Stomach (tissue), 9 donors: ENCODE measurements around the gene COX19. TPM values are rescaled to one million over a fixed set of nuclear protein-coding genes. Genes with fewer than 3 reads are reported as not detected.

Experiments used
- DNase-seq, 2 donors: peaks; one replicate each; pipeline versions ENCODE4 v3.0.0 to v3.0.0-alpha.2; 2013 to 2019
- H3K27ac ChIP-seq, 5 donors: fragments of 200-600 bp in 4 of 5; sonication (generic) in 4 of 5; one replicate each; pipeline ENCODE4 v1.5.1; 2013 to 2019; ENCODE audit warnings: mild to moderate bottlenecking in 1 of 5, moderate library complexity in 1 of 5
- H3K27me3 ChIP-seq, 3 donors: fragments of 200-600 bp; sonication (generic); one replicate each; pipeline ENCODE4 v1.5.1; 2017 to 2019; ENCODE audit warnings: mixed run types in 1 of 3
- H3K36me3 ChIP-seq, 4 donors: fragments of 200-600 bp; sonication (generic); 1 replicate in 3 of 4; 2 replicates in 1 of 4; pipeline ENCODE4 v1.5.1; 2016 to 2019
- H3K4me1 ChIP-seq, 4 donors: fragments of 200-600 bp; sonication (generic); one replicate each; pipeline ENCODE4 v1.5.1; 2016 to 2019
- H3K4me3 ChIP-seq, 4 donors: fragments of 200-600 bp; sonication (generic) in 3 of 4; one replicate each; pipeline ENCODE4 v1.5.1; 2016 to 2019; ENCODE audit warnings: mild to moderate bottlenecking in 1 of 4
- H3K9me3 ChIP-seq, 4 donors: fragments of 200-600 bp; sonication (generic); one replicate each; pipeline ENCODE4 v1.5.1; 2016 to 2019
- EP300 ChIP-seq: sonication (generic); formaldehyde crosslinking; IDR thresholded peaks from one replicate; pipeline ENCODE4 v1.6.1; 2017; ENCODE audit warnings: antibody characterized with exemption
- POLR2A ChIP-seq, 4 donors: fragments of 450-650 bp; IDR thresholded peaks; one replicate each; pipeline ENCODE4 v1.6.1; 2016; ENCODE audit warnings: antibody characterized with exemption in 4 of 4, control low read depth in 2 of 4, mild to moderate bottlenecking in 1 of 4, moderate library complexity in 1 of 4
- POLR2AphosphoS5 ChIP-seq, 3 donors: sonication (generic); formaldehyde crosslinking; IDR thresholded peaks; one replicate each; pipeline ENCODE4 v1.6.1; 2016; ENCODE audit warnings: antibody characterized with exemption in 3 of 3
- WGBS, 5 donors: extraction: QIAGEN DNeasy Blood & Tissue Kit in 3 of 5; methylation state at CpG; one replicate each; pipeline versions ENCODE4 v1.1.5 to v1.1.7; 2013 to 2018; 5-methylcytosine and 5-hydroxymethylcytosine counted together
- intact Hi-C: fragments of 100-400 bp; cut with DNase I; formaldehyde crosslinking; loops from one replicate; pipeline ENCODE4 v1.15.1; 2023; ENCODE audit warnings: low total_unique reads
- polyA plus RNA-seq, 3 donors: library from polyadenylated mRNA; stranded (reverse); fragments of 200-250 nt; gene quantifications; one replicate each; pipeline ENCODE4 v1.2.3, GENCODE V29; 2013
- total RNA-seq, 5 donors: library from RNA; depleted of rRNA; stranded (reverse); fragments of >200 nt; gene quantifications; one replicate each; pipeline versions ENCODE4 v1.1.0 to v1.2.3, GENCODE V29; 2014 to 2016
- TF ChIP-seq, protein P1 (sequence below), 7 experiments: fragments of 450-650 bp in 4 of 7; fragments of 200-600 bp in 3 of 7; sonication (generic) in 3 of 7; IDR thresholded peaks; one replicate each; pipeline ENCODE4 v1.5.1; 2016 to 2019; ENCODE audit warnings: antibody characterized with exemption in 7 of 7, control low read depth in 2 of 7, mild to moderate bottlenecking in 1 of 7
- donor health status: healthy with polysubstance abuse.
- donor health status: Bipolar disorder and iron deficiency.
- donor health status: healthy.

Gene COX19
- total and polyA plus RNA-seq, 8 donors = 2.3 to 26.6 (median 6.6) TPM

DNA sequence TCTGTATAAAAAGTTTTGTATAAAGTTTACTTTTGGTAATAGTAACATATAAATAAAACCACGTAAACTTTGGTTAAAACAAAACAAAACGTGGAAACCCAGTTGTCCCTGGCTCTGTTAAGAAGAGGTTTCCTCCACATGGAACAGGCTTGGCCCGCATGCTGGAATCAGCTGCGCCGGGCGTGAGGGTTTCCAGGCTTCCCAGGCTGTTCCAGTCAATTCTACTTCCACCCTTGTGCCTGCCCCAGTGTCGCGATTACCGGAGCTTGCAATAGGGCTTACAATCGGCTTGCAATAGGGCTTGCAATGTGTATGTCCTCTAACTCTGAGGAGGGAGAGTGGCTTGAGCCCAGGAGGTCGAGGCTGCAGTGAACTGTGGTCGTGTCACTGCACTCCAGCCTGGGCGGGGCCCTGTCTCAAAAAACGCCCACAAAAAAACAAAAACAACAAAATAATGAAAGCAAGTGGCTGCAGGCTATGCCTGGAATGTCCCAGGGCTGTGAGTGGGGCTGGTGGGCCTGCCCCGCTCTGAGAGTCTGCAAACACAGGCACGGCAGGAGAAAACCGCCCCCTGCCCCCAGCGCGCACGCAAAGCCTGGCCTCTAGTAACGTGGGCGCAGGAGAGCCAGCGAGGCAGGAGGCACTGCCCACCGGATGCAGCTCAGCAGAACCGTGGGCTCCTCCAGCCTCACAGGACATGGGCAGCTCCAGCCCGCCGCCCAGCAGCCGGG is 24.0 kb upstream of the COX19 start:
- TF ChIP-seq POLR2AphosphoS5 (IDR thresholded peaks at IDR 0.05) (no peak), EP300 (no peak), POLR2A (IDR thresholded peaks at IDR 0.05) (no peak)
- TF ChIP-seq, protein P1, sequence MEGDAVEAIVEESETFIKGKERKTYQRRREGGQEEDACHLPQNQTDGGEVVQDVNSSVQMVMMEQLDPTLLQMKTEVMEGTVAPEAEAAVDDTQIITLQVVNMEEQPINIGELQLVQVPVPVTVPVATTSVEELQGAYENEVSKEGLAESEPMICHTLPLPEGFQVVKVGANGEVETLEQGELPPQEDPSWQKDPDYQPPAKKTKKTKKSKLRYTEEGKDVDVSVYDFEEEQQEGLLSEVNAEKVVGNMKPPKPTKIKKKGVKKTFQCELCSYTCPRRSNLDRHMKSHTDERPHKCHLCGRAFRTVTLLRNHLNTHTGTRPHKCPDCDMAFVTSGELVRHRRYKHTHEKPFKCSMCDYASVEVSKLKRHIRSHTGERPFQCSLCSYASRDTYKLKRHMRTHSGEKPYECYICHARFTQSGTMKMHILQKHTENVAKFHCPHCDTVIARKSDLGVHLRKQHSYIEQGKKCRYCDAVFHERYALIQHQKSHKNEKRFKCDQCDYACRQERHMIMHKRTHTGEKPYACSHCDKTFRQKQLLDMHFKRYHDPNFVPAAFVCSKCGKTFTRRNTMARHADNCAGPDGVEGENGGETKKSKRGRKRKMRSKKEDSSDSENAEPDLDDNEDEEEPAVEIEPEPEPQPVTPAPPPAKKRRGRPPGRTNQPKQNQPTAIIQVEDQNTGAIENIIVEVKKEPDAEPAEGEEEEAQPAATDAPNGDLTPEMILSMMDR (IDR thresholded peaks at IDR 0.05) = no peak
- no peak overlapping the region for H3K4me3 ChIP-seq
- no peak overlapping the region for H3K27ac ChIP-seq
- H3K27me3 ChIP-seq = no peaks in the 10 kb centered on the region
- whole genome bisulfite sequencing, 5 donors = 65 to 82% (median 77%) methylated on average over 26 to 28 of the region's 28 CpGs
- peaks cover 0 to 71% (median 59%) of the 10 kb centered on the region in 4 donors for H3K36me3 ChIP-seq
- H3K4me1 ChIP-seq = no peaks in the 10 kb centered on the region
- intact Hi-C loops = loop anchor here (5.0 to 10.0 kb wide), 2 partner anchors 63 to 155 kb away; no protein-coding TSS in a partner anchor
- H3K9me3 ChIP-seq = no peaks in the 10 kb centered on the region
- no peak for DNase-seq

DNA sequence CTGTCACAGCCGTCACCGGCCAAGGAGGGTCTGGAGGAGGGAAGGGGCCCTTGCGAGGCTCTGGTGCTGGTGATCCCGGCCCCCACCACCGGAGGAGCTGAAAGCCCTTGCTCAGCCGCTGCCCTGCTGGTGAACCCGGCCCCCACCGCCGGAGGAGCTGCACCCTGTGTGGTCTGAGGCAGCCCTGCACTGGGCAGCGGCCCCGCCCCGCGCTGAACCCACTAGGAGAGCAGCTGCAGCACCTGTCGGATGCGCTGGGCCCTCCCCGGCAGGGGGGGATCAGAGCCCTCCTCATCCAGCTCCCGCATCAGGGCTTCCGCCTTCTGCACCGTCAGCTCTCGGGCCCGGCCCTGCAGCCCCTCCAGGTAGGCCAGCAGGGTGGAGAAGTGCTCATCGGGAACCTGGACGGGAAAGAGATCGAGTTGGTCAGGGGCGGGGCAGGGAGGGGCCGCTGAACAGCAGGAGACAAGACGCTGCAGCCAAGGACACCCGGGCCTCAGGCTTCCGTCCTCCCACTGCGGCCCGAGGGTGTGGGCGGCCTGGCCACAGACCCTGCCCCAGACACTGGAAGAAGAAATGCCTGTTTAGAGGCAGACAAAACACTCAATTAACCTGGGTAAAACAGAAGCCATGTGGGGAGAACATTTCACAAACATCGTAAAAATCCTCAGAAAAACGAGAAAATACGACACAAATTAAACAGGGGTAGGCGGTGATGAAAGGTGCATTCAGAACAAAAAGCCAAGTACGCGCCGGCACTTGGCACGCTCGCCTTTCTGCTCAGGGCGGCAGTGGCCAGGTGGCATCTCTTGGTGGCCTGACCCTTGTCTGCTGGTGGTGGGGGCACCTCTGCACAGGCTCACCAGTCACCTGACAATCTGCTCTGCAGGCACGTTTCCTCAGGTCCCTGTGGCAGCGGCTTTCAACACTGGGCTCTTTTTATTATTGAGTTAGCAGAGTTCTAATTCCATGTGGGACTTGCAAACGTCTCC is 22.4 kb upstream of the COX19 start:
- no peaks in the 10 kb centered on the region for H3K27me3 ChIP-seq
- intact Hi-C loops = loop anchor here (5.0 to 10.0 kb wide), 2 partner anchors 65 to 157 kb away; no protein-coding TSS in a partner anchor
- H3K27ac ChIP-seq = no peak overlapping the region
- TF ChIP-seq, protein P1 (IDR thresholded peaks at IDR 0.05) = no peak
- TF ChIP-seq POLR2AphosphoS5 (IDR thresholded peaks at IDR 0.05) (no peak), POLR2A (IDR thresholded peaks at IDR 0.05) (no peak), EP300 (no peak)
- peaks cover 0 to 65% (median 55%) of the 10 kb centered on the region in 4 donors for H3K36me3 ChIP-seq
- WGBS, 5 donors = 74 to 83% (median 82%) methylated on average over 29 to 45 of the region's 45 CpGs
- peaks cover 0 to 10% (median 10%) of the 10 kb centered on the region in 4 donors for H3K4me1 ChIP-seq
- no peak for DNase-seq
- no peak overlapping the region for H3K4me3 ChIP-seq
- no peaks in the 10 kb centered on the region for H3K9me3 ChIP-seq

DNA sequence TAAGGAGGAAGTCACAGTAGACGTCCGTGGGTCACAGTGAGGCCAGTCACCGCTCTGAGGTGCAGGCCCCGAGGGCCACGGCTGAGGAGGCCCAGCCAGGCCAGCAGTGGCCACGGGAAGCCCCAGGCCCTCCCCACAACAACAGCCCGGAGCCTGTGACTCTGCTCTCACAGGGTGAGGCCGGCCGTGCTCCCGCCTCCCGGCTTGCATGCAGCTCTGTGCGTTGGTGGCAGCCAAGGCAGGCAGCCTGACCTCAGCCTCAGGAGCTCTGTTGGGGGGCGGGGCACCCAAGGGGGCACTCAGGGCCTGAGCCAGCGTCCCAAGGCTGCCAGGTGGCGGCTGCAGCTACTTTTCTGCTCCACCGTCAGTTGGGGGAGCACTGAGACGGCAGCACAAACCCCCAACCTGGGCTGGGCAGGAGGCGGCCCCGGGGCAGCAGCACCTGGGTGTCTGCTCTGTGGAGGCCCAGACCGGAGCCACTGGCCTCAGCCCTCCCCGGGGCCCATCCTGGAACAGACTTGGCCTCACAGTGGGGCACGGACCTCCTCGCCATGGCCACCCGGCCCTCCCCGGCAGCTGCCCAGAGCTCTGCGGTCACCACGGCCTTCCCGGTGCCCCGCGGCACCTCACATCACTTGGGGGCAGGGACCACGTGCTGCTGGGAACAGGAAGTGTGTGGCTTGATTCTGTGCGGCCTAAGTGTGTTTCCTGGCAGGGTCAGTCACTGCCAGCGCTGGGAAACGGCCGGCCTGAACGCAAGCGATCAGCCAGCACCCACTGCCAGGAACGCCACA is 20.9 kb upstream of the COX19 start:
- H3K36me3 ChIP-seq = peaks cover 0 to 64% (median 54%) of the 10 kb centered on the region in 4 donors
- H3K9me3 ChIP-seq = no peaks in the 10 kb centered on the region
- H3K27me3 ChIP-seq = peaks cover 0 to 1% (median 0%) of the 10 kb centered on the region in 3 donors
- H3K27ac ChIP-seq = no peak overlapping the region
- no peak for TF ChIP-seq POLR2A (IDR thresholded peaks at IDR 0.05)
- TF ChIP-seq, protein P1 (IDR thresholded peaks at IDR 0.05) = no peak
- TF ChIP-seq EP300 = no peak
- no peak for TF ChIP-seq POLR2AphosphoS5 (IDR thresholded peaks at IDR 0.05)
- WGBS, 5 donors = 81 to 90% (median 86%) methylated on average over 9 to 38 of the region's 38 CpGs
- peaks cover 0 to 11% (median 10%) of the 10 kb centered on the region in 4 donors for H3K4me1 ChIP-seq
- no peak for DNase-seq
- intact Hi-C loops = loop anchor here (5.0 to 10.0 kb wide), 2 partner anchors 66 to 159 kb away; no protein-coding TSS in a partner anchor
- no peak overlapping the region for H3K4me3 ChIP-seq
